HG03565 (cell line): Measurements from ENCODE around the gene SLC6A3.

ENCODE experiments used
- ATAC-seq: cut with Tn5 transposase; IDR thresholded peaks from one replicate; pipeline ENCODE4 v1.9.1; 2021; ENCODE audit warnings: mild to moderate bottlenecking, moderate library complexity; ENCODE audit not compliant: unreplicated experiment

The SLC6A3 gene

GRCh38 chr5:1356873-1357787 is 88.1 kb downstream of the SLC6A3 start:
- ATAC-seq = no peak

DNA sequence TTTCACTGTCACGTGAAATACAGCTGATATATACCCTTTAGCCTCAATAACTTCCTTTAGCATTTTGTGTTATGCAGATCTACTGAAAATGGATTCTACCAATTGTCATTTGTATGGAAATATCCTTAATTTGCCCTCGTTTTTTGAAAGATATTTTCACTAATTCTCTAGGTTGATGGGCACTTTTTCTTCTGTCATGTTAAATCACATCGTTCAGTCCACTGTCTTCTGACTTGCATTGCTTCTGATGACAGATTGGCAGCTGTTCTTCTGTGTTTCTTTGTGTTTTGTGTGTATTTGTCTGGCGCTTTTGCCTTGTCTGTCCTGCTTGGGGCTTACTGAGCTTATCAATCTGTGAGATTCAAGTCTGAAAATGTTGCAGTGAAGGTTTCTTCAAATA is 90.7 kb downstream of the SLC6A3 start:
- no peak for ATAC-seq

DNA sequence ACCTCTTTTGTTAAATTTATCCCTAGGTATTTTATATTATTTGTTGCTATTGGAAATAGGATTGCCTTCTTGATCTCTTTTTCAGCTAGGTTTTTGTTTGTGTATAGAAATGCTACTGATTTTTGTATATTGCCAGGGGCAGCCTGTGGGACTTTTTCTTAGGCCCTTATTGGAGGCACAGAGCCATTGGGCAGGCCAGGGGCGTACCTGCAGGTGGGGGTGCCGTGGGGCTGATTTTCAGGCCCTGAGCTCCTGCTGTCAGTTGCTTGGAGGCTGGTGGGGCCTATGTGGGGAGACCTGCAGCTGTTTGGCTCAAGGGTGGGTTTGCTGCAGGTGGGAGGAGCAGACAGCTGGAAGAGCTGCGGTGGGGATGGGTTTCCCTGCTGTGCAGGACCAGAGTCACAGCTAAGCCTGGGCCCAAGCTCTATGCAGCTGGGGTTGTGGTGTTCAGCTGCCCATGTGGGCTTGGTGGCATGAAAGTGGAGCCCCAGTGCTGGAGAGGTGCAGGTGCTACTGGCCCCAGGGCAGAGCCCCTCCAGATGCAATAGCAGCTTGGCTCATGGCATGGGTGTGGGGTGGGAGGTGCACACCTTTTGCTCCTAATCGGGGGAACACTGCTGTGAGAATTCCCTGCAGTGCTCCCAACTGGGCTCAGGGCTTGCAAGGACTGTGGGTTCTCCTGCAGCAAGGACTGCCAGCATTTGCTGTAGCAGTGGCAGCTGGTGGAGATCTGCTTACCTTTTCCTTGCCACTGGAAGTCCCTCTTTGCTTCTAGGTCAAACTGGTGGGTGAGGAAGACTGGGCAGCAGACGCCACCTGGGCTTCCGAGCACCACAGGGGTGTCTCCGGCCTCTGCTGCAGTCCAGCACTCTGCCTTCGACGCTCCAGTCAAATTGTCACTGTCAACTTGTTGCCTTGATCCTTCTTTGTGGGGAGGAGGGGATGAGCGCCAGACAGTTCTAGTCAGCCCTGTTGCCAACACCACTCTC is 92.7 kb downstream of the SLC6A3 start:
- no peak for ATAC-seq

DNA sequence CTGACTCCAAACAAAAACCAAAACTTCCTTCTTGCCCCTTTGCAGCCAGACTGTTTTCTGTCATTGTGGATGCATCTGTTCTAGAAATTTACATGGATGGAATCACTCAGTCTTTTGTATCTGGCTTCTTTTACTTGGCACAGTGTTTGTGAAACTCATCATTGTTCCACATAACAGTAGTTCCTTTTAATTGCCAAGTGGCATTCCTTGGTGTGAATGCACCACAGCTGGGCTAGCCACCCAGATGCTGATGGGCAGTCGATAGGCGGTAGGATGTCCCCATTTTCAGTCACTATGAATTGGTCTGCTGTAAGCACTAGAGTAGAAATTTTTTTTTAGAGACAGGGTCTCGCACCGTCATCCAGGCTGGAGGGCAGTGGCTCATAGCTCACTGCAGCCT is 94.1 kb downstream of the SLC6A3 start:
- no peak for ATAC-seq

- ATAC-seq = no peak
These were observed 96.0 kb downstream of the SLC6A3 start for GRCh38 chr5:1349246-1349645.

- ATAC-seq = no peak
These were observed 96.3 kb downstream of the SLC6A3 start for GRCh38 chr5:1348986-1349245.

DNA sequence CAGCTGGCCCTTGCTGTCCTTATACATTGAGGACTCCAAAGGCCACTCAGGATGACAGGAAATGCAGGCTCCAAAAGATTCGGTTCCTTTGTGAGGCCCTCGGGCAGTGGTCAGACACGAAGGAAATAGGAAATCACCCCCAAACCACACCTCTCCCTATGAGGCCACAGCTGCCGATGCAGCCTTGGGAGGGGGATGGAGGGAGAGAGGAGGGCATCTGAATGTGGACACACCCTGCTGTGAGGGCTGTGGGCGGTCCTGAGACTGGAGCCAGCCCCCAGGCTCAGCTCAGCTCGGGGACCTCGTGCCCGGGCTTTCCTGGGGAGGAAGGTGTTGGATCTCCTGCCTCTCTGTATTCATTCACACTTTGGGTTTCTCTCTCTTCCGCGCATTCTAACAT is 97.7 kb downstream of the SLC6A3 start:
- no peak for ATAC-seq

DNA sequence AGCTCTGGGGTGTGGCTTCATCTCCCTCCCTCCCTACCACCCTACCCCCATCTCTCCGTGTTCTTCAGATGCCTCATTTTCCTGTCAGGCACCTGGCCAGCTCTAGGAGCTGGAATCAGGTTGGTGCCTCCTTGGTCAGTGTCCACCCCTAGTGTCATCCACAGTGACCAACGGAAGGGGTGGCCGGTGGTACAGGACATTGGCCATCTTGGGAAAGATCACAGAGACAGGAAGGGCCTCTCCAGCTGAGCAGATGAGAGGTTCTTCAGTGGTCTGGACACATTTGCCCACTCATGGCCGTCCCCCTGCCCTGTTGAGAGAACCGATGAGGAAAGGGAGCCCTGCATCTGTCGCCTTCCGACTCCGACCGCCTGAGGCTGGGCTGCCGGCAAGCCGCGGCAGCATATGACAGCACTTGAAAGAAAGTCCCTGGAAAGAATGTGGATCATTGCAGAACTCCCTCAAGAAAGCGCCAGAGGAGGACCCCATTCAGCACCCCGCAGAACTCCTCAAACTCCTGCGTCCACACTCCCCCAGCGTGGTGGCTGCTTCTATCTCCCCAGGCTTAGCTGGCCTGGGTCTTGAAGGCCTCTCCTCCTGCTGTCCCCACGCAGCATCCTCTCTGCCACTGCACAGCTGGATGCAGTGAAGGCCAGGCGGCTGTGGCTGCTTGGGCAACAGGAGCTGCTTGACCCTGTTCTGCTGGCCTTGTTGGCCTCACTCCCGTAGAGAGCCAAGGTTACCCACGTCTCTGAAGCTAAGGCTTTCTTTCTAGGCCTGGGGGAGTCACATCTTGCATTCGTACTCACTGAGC is 98.4 kb downstream of the SLC6A3 start:
- ATAC-seq = no peak

DNA sequence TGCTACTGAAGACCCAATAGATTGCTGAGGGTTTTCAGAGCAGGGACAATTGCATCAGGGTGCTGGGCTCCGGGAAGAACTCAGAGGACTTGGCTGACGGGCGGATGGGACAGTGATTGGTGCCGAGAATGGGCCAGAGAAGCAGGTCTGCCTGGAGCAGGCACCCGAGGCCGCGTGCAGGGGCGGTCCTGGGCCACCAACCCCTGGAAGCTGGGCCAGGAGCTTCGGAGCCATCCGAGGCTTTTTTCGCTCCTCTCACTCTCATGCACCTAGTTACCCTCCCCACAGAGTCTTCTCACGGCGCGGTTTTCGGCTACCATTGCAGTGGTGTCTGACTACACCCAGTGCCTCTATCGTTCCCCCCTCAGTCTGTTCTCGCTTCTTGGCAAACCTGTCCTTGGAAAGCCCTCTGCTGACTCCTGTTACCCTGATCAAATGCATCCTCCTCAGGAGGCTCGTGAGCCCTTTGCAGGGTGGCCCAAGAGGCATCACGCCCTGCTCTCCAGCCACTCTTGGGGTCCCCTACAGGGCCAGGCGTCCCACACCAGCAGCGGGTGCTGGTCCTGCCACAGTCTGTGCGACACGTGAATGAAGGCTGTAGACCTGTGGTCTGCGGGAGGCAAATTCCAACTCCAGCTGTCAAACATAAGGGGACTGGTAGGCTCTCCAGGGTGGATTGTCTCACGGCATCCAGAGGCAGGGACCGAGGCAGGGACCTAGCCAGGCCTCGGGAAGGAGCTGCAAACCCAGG is 99.2 kb downstream of the SLC6A3 start:
- no peak for ATAC-seq

GRCh38 chr5:1344975-1345838 is 100.0 kb downstream of the SLC6A3 start, which contains the start of gene CLPTM1L:
Gene CLPTM1L, minus strand, starts transcription at chr5:1345099. Its CDS starts 258 bp downstream, at chr5:1344841.
- peak; percentile 77 for ATAC-seq

GRCh38 chr5:1343931-1344901 is 101.0 kb downstream of the SLC6A3 start:
- peak; percentile 4 for ATAC-seq

- no peak for ATAC-seq
These were observed 101.9 kb downstream of the SLC6A3 start for GRCh38 chr5:1343315-1343751.
